HG03558 (cell line): Measurements from ENCODE around the gene SMOC1.

Source experiments
- ATAC-seq: cut with Tn5 transposase; IDR thresholded peaks from one replicate; pipeline ENCODE4 v1.9.1; 2021; ENCODE audit warnings: moderate number of reproducible peaks; ENCODE audit not compliant: unreplicated experiment; ENCODE audit errors: extremely low read depth

Gene SMOC1

GRCh38 chr14:70029296-70030132, 150.3 kb downstream of the SMOC1 start:
- no peak for ATAC-seq

- no peak for ATAC-seq
These were observed 152.8 kb downstream of the SMOC1 start for GRCh38 chr14:70032016-70032415.

GRCh38 chr14:70032447-70032846, 153.2 kb downstream of the SMOC1 start:
- no peak for ATAC-seq

DNA sequence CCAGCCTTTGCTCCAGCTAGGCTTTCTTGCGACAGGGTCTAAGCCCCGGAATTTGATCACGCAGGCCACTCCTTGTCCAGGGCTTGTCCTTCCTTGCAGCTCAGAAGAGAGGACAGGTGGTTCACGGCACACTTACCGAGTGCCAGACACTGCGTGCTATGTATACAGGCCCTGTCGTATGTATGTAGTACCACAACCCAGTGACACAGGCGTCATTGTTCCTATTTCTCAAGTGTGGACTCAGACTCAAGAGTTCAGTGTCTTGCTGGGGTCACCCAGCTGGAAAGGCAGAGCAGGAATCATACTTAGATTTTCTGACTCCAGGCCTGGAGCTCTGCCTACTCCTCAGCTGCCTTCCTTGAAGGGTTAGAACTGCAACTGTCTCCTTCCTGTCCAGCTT, 153.9 kb downstream of the SMOC1 start:
- ATAC-seq: no peak

- no peak for ATAC-seq
These were observed 154.3 kb downstream of the SMOC1 start for GRCh38 chr14:70033561-70033960.

DNA sequence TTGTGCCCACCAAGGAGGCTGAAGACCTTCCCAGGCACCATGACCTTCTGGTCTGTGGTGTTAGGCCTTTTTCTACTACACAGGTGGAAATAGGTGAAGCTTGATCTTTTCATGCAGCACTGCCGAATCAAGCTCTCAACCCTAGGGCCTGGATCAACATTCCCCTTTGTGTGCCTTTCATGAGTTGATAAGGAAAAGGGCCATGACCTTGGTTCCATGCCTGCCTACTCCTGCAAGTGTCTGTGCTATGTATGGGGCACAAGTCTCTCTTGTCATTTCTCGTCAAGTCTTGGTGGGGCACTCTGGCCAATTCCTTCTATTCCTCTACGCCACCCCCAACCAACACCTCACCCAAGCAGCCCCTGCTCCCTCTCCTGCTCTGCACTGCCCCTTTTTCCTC, 155.0 kb downstream of the SMOC1 start:
- ATAC-seq: no peak

DNA sequence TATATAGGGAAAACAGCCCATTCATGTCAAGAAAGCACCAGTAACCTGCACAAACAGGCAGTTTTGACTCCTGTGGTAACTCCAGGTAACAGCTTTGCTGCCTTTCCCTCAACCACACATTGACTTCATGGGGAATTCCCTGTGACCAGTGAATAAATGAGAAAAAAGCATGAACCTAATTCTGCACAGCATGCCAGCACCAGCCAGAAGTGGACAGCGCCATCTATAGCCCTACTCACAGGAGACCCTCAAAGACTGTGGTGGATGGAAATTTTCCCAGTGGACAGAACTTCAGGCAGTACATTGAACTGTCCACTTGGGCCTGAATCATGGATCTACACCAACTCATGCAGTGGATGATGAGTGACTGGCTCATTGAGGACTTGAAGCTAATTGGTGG, 157.4 kb downstream of the SMOC1 start:
- ATAC-seq: no peak

DNA sequence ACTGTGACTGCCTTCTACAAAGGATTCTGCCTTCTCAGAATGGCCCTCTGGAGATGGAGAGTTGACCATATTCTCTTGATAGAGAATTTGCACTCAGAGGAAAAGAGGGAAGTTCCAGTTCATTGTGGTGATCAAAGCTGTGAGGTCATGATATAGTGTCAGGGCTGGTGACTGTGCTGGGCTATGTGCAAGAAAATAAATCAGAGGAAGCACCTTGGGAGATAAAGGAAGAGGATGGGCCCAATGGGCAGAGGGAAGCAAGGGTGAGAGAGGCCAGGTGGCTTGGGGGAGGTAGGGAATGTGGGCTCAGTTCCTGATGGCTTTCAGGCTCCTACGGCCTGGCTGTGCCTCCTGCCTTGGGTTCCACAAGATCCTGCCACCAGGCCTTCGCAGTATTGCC, 163.8 kb downstream of the SMOC1 start:
- ATAC-seq: no peak

DNA sequence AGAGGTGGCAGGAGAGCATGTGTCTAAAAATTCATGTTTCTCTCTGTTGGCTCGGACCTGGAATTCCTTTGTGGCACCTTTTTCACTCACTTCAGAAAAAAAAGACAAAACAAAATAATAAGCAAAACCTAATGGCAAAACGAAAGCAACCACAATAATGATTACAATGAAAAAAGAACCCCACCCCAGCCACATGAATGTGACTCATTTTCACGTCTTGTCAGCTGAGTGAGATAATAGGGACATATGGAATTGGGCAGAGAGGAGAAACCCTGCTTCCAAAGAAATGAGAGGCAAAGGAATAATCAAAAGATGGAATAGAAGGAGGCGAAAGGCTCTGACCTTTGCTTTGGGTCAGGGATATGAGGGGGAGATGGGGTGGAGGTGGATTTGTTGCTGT, 166.1 kb downstream of the SMOC1 start:
- ATAC-seq: no peak

DNA sequence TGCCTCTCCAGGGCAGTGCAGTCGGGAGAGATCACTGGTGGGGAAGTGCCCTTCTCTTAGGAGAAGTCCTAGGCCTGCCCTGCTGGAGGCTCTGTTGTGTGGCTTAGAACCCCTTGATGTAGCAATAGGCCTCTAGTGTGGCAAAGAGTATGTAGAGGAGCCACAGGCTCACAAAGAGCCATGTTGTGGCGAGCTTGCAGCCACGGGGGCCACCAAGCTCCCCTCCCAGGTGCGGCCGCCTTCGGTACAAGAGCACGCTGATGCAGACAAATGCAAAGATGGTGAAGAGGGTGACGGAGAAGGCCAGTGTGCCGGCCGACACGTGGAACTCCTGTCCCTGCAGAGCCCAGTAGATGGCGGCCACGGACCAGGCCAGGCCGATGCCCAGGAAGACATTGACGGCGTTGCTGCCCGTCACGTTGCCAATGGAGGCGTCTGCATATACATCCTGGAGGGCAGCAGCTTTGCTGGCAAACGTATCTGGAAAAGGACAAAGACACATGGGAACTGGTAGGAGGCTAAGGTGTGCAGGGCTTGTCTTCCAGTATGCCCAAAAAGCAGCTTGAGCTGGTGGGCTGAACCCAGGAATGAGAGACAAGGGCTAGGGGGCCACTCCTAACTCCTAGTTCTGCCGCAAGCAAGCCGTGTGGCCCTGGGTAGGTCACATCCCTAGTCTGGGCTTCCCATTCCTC, 166.8 kb downstream of the SMOC1 start:
- ATAC-seq: no peak

- ATAC-seq: no peak
These were observed 168.5 kb downstream of the SMOC1 start for GRCh38 chr14:70047598-70048312.

- ATAC-seq: no peak
These were observed 169.1 kb downstream of the SMOC1 start for GRCh38 chr14:70048313-70048654.

DNA sequence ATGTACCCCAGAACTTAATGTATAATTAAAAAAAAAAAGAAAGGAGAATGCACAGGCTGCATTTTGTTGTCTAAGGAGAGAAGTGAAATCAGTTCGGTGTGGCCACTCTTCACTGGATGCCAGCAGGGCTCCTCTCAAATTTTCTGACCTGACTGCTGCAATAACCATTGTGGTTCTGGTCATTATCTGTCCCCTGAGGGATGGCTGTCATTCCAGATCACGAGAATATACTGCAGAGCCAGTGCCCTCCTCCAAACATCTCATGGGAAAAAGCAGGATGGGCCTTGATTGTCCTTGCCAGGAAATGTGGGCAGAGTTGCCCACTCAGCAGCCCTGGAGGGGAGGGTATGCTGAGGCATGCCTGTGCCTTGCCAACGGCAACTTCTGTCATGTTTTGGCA, 170.4 kb downstream of the SMOC1 start:
- no peak for ATAC-seq

- no peak for ATAC-seq
These were observed 170.9 kb downstream of the SMOC1 start for GRCh38 chr14:70050136-70050535.

GRCh38 chr14:70052990-70053389, 173.8 kb downstream of the SMOC1 start:
- ATAC-seq: no peak

DNA sequence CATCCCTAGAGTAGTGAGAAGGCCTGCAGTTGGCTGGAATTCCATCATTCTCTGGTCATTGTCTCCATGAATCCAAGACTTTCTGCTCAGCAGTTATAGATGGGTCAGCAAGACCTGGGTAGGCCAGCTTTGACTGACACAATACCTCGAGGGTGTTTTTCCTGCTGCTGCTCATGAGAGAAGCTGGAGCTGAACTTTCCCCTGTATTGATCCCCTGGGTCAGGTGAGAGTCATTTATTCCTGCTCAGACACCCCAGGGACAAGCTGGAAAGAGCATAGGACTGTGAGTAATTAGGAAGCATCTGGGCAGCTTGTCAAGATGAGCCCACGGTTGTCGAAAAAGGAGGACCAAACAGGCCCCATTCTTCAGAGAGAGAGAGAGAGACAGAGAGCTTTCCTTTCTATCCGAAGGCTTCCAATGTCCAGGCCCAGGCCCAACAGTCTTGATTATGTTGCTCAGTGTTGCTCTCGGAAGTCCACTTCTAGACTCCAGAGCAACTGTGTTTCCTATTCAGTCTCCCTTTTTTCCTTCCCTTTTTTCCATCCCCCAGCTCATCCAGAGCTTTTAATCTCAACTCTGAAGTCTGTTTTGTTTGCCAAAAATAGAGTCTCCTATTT, 178.4 kb downstream of the SMOC1 start:
- ATAC-seq: no peak

GRCh38 chr14:70059545-70059944, 180.3 kb downstream of the SMOC1 start:
- ATAC-seq: no peak

GRCh38 chr14:70061108-70061507, 181.9 kb downstream of the SMOC1 start:
- no peak for ATAC-seq

GRCh38 chr14:70064136-70064865, 185.1 kb downstream of the SMOC1 start:
- no peak for ATAC-seq

- no peak for ATAC-seq
These were observed 188.6 kb downstream of the SMOC1 start for GRCh38 chr14:70067810-70068209.
